GM18511 (cell line): ENCODE measurements around the gene STK40.

ENCODE experiments used
- ATAC-seq: cut with Tn5 transposase; IDR thresholded peaks from one replicate; pipeline ENCODE4 v1.9.1; 2021; ENCODE audit warnings: mild to moderate bottlenecking, moderate library complexity; ENCODE audit not compliant: unreplicated experiment

STK40 gene, protein sequence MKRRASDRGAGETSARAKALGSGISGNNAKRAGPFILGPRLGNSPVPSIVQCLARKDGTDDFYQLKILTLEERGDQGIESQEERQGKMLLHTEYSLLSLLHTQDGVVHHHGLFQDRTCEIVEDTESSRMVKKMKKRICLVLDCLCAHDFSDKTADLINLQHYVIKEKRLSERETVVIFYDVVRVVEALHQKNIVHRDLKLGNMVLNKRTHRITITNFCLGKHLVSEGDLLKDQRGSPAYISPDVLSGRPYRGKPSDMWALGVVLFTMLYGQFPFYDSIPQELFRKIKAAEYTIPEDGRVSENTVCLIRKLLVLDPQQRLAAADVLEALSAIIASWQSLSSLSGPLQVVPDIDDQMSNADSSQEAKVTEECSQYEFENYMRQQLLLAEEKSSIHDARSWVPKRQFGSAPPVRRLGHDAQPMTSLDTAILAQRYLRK

DNA sequence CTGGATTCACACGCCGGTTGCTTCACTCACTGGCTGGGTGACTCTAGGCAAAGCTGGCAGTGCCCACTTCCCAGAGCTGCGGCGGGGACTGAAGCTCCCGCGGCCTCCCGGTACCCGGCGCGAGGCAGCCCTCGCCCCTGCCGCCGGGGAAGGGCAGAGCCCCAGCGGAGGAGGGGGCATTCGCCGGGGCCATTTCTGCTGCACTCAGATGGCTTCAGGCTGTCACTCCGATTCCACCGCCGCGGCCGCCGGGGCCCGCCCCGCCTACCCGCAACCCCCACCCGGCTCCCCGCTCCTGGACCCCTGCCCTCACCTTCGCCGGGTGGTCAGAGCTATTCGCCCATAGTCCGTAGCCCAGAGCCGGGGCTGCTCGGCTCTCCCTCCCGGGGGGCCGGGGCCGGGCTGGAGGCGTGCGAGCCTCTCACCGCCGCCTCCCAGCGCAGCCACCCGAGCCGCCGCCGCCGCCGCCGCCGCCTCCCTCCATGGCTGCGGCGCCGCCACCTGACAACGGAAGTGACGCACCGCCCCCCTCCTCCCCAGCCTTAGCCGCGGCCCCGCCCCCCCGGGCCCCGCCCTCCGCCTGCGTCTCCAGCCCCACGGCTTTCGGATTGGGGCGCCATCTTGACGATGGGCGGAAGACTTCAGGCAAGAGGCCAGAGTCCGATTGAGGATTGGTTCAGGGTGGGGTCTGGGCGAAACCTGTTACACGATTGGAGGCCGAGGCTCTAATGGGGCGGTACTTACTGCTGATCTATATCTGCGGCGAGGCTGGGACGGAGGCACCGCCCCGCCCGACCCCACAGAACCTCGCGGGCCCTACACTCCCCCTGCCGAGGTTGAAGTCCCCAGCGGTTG is at the start of gene STK40:
STK40 (minus strand) TSS at position 515 of the 855 bp plus-strand sequence. CDS start 24,592 bp downstream, outside the sequence.
- peak; percentile 85 for ATAC-seq

DNA sequence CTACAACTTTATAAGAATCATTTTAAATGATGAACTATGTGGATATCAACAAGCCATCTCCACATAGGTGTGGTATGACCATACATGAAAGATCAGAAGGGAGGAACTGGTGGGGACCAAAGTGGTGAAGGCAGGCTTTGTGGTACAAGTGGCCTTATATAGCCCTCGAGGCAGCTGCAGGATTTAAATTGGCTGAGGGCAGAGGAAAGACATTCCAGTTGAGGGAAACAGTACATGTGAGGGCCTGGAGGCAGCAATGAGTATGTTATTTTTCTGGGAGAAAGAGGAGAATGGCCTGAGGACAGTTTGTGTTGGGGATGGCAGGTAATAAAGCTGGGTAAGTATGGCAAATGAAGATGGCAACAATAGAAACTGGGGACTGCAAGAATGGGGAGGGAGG is 47.4 kb upstream of the STK40 start:
- ATAC-seq = no peak

DNA sequence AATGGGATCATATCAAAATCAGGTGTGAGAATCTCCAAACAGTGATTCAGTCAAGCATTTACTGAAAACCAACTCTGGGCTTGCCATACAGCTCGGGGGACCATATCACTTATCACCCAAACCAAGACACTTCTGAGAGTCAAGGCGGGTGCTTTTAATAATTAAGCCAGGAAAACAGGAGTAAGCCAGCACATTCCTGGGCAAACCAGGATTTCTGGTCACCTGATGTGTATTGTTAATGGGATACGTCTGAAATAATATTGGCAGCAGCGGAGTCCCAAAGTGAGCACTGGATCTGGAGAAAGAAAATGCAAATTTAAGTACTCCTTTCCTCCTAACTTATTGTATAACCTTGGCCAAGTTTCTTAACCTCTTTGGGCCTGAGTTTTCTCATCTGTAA is 46.9 kb upstream of the STK40 start:
- no peak for ATAC-seq

DNA sequence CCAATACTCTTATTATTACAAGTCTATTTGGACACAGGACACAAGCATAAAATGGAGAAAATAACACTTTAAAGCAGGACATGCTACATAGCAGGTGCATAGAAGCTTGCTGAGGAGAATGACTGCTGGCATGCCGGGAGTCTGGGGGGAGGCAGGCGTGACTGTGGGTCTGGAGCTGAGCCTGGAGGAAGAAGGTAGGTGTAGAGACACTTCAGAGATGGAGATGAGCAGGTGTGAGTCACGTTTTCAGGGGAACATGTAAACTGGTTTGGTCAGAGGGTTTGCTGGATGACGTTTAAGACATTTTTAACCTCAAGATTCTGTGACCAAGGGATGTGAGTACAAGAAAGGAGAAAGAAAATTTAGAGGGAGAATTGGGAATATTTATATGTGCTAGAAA is 40.1 kb upstream of the STK40 start:
- ATAC-seq = no peak

DNA sequence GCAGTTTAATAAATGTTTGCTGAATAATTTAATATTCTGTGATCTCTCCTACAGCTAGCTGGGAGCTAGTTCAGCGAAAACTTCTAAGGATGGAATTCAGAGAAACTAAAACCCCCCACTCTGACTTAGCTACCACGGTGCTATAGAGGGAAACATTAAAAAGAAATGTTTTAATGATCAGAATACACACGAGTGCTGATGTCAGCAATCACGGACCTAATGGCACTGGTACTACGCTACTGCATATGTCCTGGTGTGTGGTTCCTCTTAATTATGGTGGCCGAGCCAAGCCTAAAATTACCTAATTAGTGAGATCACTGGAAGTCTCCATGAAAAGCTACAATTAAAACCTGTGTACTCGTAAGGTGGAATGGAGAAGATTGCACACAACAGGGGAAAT is 35.9 kb upstream of the STK40 start:
- ATAC-seq = no peak

DNA sequence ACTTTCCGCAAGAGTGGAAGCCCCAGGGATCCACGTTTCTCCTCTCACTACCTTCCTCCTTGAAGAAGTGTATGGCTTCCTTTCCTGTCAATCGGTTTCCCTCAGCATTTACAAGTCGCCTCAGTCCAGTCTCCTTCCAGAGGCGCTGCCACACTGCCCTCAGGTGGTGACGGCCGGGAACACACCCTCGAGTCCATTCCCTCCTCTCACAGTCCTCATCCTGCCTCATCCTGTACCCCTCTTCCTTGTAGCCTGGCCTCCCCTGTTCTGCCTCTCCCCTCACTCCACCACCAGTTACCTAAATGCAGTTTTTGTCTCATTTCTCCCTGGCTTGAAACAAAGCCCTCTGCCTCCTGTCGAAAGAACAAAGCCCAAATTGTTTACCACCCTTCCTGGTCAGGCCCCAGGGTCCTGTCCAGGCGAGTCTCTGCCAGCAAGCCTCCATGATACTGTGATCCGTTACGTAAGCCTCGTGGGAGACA is 35.2 kb upstream of the STK40 start:
- ATAC-seq = no peak

DNA sequence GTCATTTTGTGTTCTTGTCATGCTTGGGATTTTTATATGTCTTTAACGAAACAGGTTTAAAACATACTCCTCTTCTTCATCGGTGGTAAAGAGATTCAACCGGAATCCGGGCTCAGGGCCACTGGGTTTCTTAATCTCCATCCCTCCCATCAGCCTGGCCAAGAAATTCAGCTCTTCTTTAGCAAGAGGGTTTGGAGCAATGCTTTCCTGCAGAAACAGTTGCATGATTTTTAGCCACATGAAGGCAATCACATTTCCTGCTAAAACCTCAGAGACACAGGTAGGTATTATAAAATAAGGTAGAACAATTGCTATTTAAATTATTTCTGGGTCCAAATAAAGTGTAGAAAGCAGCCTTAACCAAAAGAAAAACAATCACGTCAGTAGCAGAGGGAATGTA is 34.7 kb upstream of the STK40 start:
- ATAC-seq = no peak

DNA sequence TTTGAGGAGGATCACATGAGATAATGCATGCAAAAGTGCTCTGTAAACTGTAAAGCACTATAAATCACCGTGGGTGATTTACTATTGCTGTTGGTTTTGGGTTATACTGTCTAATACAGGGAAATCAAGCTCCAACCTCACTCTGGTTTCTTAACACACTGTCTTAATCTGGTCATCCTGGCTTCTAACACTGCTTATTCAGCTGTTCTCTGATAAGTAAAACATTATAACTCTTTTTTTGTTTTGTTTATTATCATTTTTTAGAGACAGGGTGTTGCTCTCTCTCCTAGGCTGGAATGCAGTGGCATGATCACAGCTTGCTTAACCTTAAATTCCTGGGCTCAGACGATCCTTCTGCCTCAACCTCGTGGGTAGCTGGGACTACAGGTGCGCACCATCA is 33.8 kb upstream of the STK40 start:
- no peak for ATAC-seq

DNA sequence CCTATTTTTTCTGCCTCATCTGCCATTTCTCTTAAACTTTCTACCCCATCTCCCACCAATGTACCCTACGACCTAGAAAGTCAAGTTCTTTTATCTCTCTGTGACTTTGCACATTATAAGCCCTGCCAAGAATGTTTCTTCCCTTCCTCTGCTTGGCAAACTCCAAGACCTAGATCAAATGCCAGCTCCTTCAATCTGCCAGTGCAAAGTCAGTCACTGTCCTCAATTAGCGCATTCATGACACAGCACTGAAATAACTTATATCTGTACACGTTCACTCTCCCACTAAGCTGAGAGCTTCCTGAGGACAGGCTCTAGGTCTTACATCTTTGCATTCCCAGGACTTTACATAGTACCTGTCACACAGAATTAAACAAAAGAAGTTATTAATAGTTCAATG is 33.4 kb upstream of the STK40 start:
- no peak for ATAC-seq

DNA sequence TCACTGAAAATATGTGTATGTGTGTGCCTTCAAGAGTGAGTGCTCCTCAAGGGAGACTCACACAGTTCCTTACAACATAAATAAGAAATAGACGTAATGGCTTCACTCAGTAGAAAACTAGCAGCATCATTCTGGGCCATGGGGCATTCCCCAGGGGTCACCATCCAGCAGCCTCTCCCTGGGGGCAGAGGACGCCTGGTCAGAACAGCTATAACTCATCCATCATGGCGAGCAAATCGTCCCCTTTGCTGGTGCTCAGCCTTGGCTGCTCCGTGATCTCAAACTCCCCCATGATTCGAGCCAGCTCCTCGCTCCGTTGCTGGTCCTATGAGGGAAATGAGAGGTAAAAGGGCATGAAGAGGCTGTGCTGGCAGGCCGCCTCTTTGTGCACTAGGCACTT is 32.2 kb upstream of the STK40 start:
- ATAC-seq = no peak

DNA sequence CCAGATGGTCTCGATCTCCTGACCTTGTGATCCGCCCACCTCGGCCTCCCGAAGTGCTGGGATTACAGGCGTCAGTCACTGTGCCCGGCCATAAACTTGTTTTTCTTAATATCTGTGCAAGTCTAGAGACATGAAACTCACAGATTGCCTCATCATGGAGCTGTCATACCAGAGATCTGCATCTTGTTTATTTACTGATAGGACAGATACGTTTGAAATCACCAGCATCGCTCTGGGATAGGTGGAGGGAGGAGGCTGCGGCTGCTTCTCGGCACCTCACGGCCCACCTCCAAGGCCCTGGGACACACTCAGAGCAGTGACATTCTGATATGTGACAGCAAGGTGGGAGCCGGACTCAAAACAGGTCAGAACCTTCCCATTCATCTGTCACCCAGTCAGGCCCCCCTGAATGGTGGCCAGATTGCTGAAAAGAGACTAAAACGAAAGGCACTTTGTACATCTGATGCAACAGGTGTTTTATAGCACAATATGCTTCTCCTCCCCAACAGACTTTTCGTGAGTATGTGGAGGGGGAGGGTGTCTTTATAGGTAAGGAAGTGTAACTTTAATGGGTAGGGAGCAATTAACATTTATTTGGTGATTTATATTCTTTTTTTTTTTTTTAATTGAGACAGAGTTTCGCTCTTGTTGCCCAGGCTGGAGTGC is 30.1 kb upstream of the STK40 start:
- ATAC-seq = no peak

DNA sequence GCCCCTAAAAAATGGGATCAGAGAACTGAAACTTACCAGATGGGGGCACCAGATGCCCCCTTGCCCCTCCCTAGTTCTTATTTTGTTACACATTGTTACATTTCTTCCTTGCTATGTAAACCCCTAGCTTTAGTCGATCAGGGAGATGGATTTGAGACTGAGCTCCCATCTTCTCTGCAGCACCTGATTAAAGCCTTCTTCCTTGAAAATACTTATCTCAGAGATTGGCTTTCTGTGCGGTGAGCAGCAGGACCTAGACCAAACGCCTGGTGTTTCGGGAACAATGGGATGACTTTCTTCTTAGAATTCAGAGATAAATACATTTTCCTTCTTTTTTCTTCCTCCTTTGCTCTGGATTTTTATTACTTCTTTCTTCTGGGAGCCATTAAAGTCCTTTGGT is 28.7 kb upstream of the STK40 start:
- no peak for ATAC-seq

DNA sequence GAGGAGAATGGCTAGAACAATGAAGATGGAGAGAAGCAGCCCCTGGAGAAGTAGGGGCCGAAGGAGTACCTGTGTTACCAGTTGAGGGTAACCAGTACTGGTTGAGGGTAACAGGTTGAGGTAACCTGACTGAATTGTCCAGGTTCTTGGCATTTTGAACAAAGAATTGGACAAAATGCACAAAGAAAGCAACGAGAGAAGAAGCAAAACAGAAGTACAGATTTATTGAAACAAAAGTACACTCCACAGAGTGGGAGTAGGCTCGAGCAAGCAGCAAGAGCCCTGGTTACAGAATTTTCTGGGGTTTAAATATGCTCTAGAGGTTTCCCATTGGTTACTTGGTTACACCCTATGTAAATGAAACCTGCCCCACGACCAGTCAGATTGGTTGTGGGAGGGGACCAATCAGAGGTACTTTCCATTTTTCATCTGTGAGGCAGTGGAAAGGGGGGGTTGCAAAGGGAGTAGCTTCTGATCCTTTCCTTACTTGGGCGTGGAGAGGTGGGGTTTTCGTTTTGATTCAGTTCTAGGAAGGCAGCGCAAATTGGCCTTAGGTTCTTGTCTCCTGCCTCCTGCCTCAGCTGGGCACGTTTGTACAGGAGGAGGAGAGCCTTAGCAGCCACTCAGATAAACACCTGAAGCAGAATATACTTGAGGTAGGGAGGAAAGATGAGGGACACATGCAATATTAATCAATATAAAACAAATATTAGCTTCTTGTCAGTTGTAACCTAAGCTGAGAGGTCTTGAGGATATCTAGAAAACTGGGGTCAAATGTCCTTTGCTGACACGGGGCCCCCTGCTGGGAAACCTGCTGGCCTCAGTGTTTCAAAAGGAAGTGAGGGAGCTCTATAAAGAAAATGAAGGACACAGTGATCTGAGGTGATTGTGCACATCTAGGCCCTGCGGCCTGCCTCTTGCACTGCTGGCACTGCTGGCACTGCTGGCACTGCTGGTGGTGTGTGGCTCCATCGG is 26.2 kb upstream of the STK40 start:
- no peak for ATAC-seq

DNA sequence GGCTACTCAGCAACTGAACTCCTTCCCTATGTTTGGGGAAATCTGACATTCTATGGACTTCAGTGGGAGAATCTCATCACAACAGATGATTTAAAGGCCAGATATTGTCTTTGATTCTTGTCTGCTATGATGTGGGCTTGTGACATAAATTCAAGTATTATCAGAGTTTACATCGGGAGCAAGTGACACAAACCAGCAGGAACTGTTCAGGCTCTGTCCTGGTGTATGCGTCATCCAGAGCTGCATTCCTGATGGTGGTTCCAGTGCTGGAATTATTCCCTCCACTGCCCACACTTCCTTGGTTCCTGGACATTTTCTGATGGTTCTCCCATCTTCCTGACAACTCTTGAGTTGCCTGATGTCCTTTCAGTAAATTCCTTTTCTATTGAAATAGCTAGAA is 22.8 kb upstream of the STK40 start:
- no peak for ATAC-seq

DNA sequence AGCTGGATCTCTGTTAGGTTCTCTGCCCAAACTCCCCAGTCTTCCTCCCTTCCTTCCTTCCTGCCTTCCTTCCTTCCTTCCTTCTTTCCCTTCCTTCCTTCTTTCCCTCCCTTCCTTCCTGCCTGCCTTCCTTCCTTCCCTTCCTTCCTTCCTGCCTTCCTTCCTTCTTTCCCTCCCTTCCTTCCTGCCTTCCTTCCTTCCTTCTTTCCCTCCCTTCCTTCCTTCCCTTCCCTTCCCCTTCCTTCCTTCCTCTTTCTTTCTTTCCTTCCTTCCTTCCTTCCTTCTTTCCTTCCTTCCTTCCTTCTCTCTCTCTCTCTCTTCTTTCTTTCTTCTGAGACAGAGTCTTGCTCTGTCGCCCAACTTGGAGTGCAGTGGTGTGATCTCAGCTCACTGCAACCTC is 20.7 kb upstream of the STK40 start:
- ATAC-seq = no peak

DNA sequence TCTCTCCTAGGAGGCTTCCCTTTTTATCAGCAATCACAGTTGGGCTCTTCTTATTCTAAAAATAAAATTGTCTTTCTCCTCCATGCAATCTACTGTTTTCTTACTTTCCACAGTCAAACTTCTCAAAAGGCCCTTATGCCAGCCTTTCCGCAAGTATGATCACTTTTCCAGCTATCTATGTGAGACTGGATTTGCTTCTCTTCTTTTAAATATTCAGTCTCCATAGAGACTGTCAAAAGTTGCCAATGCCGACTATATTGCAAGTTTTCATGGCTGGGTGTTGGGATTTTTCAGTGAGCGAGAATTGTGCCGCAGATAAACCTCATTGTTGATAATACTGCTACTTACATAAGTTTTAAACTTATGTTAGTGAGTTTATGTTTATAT is 16.8 kb upstream of the STK40 start:
- ATAC-seq = no peak

DNA sequence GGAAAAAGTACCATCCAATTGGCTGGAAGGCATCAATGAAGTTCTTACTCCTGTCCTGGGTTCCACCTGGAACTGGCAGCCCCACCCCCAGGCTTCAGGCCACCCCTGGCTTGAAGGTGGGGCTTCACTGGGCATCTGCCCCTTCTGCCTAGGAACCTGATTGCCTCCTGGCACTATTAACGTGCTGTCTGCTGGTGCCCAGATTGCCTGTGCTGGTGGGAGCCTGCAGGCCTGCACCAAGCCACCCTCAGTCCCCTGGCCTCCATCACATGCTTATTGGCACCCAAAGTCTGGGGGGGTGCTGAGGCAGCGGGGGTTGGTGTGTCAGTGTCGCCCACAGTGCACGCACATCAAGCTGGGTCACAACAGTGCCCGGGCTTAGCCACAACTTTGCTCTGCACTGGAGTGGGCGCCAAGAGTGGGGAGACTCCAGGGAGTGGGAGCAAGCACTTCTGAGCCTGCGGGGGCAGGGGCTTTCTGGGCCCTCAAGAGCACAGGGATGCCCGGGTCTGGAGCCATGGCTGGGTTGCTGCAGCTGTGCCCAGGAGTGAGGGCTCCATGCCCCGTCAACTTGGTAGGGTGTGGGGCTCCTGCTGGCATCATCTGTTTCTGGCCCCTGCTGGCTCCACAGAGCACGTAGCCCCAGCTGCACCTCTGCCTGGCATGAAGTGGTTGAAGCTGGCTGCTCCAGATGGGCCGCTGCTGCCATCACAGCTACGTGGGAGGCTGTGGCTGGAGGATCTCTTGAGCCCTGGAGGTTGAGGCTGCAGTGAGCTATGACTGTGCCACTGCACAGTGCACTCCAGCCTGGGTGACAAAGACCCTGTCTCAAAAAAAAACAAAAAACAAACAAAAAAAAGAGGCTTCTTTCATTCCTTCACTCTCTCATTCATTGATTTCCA is 16.1 kb upstream of the STK40 start:
- no peak for ATAC-seq

DNA sequence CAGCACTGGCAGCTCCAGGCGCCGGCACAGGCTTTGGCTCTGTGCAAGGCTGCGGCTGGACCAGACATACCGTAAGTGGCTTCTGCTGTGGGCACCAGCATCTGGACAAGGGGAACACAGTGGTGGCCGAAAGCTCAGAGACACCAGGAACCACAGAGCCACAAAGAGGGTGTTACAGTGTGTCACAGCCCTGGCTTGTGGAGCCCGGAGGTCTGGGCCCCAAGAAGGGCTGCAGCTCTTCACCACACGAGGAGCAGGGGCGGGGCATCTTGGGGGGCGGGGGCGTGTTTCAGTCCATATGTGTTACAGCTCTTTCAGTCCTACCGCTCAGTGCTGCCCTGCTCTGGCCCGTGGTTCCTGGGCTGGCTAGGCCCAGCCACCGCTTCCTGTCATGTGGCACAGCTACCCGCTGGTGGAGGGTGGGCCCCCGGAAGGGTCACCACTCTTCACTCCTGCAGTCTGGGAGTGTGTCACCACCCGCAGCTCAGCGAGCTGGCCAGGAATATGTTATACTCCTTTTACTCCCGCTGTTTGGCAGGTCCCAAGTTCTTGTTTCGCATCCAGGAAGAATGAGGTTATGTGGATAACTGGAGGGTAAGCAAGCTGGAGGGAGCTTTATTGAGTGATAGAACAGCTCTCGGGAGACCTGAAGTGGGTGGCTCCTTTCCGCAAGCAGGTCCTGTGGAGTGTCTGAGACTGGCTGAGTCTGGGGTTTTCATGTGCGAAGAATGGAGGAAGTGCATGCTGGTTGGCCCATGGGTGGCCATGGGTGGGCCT is 15.3 kb upstream of the STK40 start:
- ATAC-seq = no peak

DNA sequence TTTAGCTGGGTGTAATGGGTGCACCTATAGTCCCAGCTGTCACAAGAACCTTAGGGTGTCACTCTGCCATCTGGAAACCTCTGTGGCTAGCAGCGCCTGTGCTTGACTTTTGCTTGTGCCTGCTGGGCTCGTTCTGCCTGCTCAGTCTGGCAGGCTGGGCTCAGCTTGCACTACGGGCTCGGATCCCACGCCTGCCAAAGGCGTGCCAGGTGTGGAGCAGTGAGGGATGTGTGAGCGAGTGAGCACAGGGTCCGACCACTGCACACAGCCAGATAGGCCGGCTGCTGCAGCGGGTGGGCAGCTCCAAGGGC is 14.7 kb upstream of the STK40 start:
- ATAC-seq = no peak
